ENCODE data around the gene GPA33.

GPA33 gene

GRCh38 chr1:167088746-167089417 is 1.3 kb downstream of the GPA33 start:
- TF ChIP-seq CTCF (IDR thresholded peaks at IDR 0.05; ENCODE audit: extremely low read depth, missing control alignments), result no peak
- no peak for DNase-seq (ENCODE audit: low spot score)

- TF ChIP-seq CTCF (IDR thresholded peaks at IDR 0.05; ENCODE audit: extremely low read depth, missing control alignments), result no peak
- DNase-seq (ENCODE audit: low spot score), result no peak
Observed at GRCh38 chr1:167086768-167087167, 3.4 kb downstream of the GPA33 start.

- no peak for TF ChIP-seq CTCF (IDR thresholded peaks at IDR 0.05; ENCODE audit: extremely low read depth, missing control alignments)
- no peak for DNase-seq (ENCODE audit: low spot score)
Observed at GRCh38 chr1:167086033-167086432, 4.1 kb downstream of the GPA33 start.

DNA sequence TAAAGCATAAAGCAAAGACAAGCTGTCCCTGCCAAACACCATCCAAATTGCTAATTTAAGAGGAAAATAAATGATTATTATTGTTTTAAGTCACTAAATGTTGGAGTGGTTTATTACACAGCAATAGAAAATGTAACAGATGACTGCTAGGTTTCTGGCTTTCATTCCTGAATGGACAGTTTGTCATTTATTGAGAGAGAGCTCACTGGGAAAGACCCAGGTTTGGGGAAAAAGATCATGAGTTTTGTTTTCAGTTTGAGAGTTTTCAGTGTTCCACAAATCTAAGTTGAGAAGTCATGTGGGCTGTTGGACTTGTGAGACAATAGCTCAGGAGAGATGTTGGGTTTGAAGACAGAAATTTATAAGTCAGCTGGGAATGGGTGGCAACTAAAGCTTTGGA is 5.4 kb downstream of the GPA33 start:
- TF ChIP-seq CTCF (IDR thresholded peaks at IDR 0.05; ENCODE audit: extremely low read depth, missing control alignments), result no peak
- DNase-seq (ENCODE audit: low spot score), result no peak

DNA sequence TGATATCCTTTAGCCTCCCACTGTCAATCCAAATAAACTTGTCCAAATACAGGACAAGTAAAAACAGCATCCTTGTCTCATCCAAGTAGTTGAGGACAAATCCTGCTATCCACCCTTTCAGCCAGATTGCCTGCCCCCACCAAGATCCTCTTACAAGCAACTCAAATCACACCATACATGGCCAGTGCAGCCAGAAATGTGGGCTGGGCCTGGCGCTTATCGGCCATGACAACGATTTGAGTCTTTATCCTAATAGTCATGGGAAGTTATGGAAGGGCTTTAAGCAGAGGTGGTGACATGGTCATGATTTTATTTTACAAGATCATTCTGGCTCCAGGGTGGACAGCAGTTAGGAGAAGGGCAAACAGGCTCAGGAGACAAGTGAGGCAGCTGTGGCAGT is 6.3 kb downstream of the GPA33 start:
- TF ChIP-seq CTCF (IDR thresholded peaks at IDR 0.05; ENCODE audit: extremely low read depth, missing control alignments), result no peak
- no peak for DNase-seq (ENCODE audit: low spot score)

DNA sequence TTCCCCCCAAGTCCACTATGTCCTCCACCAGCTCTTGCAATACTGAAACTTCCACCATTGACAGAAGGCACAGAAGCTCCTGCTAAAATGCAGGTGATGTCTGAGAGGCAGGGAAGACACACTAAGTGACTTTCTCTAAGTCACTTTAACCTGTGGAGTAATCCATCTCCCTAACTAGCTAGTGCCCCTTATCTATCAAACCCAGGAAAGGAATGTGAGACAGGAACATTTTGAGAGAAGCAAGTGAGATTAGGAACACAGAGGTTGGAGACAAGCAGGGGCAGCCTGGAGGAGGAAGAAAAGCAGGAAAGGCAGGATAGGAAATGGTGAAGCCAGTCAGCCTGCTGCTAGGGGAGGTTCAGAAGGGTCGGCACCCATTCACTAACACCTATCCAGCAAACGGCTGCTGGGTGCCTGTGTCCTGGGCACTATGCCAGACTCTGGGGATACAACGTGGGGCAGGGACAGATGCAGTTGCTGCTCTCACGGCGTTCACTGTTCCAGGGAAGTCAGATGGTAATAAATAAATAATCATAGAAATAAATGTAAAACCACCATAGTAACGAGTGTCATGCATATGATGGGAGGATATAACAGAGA is 7.0 kb downstream of the GPA33 start:
- no peak for TF ChIP-seq CTCF (IDR thresholded peaks at IDR 0.05; ENCODE audit: extremely low read depth, missing control alignments)
- no peak for DNase-seq (ENCODE audit: low spot score)

- TF ChIP-seq CTCF (IDR thresholded peaks at IDR 0.05; ENCODE audit: extremely low read depth, missing control alignments), result no peak
- no peak for DNase-seq (ENCODE audit: low spot score)
Observed at GRCh38 chr1:167082511-167083027, 7.6 kb downstream of the GPA33 start.
